Astrocyte of the spinal cord (primary cell): Measurements from ENCODE around the gene AGAP1.

Experiments used
- DNase-seq: peaks from one replicate; pipeline ENCODE4 v3.0.0; 2011; ENCODE audit warnings: low read depth, low spot score
- H3K4me3 ChIP-seq: 2 replicates; pipeline ENCODE4 v1.5.1; 2011; ENCODE audit warnings: low read depth, mild to moderate bottlenecking, low read length, moderate library complexity
- in situ Hi-C: cut with HindIII; loops from 2 replicates; pipeline ENCODE4 v1.10.0; 2017; ENCODE audit warnings: low sequenced_read_pairs
- TF ChIP-seq, protein P1 (sequence below): IDR thresholded peaks from 2 replicates; pipeline ENCODE4 v1.5.1; 2012; ENCODE audit warnings: low read depth, mild to moderate bottlenecking, low read length, inconsistent platforms

AGAP1 gene

DNA sequence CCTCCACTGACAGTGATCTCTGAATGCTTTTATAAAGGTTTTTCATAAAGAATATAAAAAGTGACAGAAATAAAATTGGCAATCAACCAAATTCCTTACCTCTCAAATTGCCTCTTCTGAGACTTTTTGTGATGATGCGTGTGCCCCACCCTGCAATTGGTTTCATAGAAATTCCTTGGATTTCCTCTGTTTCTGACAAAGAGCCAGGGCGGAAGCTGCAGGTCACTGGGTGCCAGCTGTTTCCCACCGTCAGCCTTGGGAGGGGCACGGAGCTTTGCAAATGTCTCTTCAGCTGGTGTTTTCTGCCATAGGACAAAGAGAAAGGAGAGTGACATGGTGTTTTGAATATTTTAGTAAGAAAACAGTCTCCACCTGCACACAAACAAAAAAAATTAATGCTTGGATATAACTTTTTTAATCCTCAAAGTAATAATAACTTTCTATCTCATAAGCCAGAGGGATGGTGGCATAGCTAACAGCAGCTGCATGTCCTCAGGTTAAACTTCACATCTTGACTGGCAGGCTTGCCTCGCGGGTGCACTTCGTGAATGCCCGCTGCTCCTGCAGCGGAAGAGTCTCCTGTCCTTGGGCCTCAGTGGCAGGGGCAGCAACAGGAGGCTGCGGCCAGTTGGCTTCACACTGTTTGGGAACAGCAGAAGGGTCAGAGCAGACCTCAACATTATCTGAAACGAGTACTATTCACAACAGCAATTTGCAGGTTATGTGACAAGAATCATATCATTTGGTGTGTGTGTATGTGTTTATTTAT, 24.7 kb downstream of the AGAP1 start:
- TF ChIP-seq, protein P1, sequence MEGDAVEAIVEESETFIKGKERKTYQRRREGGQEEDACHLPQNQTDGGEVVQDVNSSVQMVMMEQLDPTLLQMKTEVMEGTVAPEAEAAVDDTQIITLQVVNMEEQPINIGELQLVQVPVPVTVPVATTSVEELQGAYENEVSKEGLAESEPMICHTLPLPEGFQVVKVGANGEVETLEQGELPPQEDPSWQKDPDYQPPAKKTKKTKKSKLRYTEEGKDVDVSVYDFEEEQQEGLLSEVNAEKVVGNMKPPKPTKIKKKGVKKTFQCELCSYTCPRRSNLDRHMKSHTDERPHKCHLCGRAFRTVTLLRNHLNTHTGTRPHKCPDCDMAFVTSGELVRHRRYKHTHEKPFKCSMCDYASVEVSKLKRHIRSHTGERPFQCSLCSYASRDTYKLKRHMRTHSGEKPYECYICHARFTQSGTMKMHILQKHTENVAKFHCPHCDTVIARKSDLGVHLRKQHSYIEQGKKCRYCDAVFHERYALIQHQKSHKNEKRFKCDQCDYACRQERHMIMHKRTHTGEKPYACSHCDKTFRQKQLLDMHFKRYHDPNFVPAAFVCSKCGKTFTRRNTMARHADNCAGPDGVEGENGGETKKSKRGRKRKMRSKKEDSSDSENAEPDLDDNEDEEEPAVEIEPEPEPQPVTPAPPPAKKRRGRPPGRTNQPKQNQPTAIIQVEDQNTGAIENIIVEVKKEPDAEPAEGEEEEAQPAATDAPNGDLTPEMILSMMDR = no peak
- in situ Hi-C loops = no loop called here
- no peak for DNase-seq
- no peak overlapping the region for H3K4me3 ChIP-seq

DNA sequence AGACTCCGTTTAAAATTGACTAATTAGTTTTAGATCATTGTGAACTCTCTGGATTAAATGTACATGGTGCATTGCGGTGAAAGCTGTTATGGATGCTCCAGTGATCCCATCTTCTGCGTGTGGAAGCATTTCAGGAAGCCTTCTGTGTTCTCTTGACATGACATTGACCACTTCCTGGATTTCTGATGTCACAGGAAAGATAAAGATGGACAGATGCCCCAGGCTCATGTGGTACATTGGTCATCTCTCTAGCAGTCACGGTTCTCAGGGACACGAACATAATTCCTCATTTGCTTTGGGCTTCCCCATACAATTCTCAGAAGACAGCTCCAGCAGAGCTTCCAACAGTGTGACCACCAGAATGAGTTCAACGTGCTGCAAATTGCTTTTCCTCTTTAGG, 26.9 kb downstream of the AGAP1 start:
- DNase-seq = no peak
- in situ Hi-C loops = no loop called here
- H3K4me3 ChIP-seq = no peak overlapping the region
- TF ChIP-seq, protein P1 = no peak

DNA sequence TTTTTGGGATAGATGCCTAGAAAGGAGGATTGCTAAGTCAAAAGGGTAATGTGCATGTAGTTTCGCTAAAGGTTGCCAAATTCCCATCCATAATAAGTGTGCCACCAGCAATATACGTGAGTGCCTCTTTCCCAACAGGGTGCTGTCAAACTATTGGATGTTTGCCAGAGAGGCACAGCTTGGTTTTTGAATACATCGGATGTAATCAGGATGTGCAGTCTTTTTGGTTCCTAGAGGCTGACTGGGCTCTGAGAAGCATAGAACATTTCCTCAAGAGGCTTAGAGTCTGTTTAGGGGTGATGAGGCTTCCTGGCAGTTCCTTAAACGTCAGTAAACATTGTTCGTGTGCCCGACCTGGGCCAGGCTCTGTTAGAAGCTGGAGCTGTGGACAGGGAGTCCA, 28.0 kb downstream of the AGAP1 start:
- no peak overlapping the region for H3K4me3 ChIP-seq
- TF ChIP-seq, protein P1 = no peak
- no peak for DNase-seq
- in situ Hi-C loops = no loop called here

DNA sequence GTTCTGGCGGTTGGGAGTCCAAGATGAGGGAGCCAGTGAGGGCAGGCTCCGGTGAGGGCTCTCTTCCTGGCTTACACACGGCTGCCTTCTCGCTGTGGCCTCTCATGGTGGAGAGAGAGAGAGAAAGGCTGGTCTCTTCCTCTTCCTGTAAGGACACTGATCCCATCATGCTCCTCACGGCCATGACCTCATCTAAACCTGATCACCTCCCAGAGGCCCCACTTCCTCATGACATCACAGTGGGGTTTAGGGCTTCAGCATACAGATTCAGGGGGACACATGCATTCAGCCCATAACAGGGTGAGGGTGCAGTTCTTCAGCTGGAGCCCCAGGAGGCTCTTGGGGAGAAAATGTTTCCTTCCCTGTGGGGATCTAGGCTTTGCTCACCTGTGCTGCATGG, 29.2 kb downstream of the AGAP1 start:
- no peak for DNase-seq
- TF ChIP-seq, protein P1 = no peak
- in situ Hi-C loops = no loop called here
- no peak overlapping the region for H3K4me3 ChIP-seq

DNA sequence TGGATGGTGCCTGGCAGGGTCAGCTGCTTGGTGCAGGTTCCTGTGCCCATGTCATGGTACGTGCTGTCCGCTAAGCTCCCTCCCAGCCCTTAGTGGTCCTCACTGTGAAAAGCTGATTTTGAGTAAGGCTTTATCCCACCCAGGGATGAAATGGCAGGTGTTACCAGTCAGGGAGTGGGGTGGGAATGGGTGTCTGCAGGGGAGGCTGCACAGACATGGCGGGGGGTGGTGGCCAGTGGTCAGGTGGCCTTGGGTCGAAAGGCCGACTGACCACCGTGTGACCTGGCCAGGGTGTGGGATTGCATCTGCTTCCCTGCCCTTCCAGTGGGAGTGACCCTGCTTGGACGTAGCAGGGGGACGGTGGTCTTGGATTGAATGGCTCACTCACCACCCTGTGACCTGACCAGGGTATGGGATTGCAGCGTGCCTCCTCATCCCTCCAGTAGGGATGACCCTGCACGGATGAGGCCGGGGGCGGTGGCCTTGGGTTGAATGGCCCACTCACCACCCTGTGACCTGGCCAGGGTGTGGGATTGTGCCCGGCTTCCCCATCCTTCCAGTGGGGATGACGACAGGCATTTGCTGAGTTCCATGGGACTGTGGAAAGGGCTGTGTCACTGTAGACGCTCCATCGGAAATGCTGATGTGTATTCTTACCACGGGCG, 29.8 kb downstream of the AGAP1 start:
- H3K4me3 ChIP-seq = no peak overlapping the region
- DNase-seq = no peak
- in situ Hi-C loops = no loop called here
- TF ChIP-seq, protein P1 = no peak

DNA sequence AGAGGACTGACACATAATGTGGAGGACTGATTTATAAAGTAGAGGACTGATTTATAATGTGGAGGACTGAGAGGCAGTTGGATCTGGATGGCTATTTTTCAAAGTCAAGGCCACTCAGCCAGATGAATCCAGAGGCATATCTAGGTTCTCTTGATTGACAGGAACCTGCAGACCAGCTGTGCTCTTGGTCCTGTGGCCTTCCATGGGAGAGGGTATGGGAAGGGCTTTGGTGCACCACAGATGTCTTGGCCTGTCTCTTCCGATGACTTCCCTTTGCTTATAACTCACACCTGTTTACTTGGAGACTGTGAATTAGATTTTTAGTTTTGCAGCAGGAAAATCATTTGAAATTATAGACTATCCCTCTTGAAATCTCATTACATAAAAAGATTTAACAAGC, 32.3 kb downstream of the AGAP1 start:
- in situ Hi-C loops = no loop called here
- DNase-seq = no peak
- no peak overlapping the region for H3K4me3 ChIP-seq
- TF ChIP-seq, protein P1 = no peak
